Panc1 (cell line): Measurements from ENCODE around the gene WNT7A. TPM values are rescaled to one million over a fixed set of nuclear protein-coding genes. Genes with fewer than 3 reads are reported as not detected.

Source experiments
- ATAC-seq: fragments of 200-7000 bp; cut with Tn5 transposase; 2 replicates; pipeline ENCODE4 v1.9.1; 2020; ENCODE audit warnings: mild to moderate bottlenecking, moderate library complexity
- BruUV-seq: library from RNA; stranded (reverse); fragments of 400-500 nt; replicated peaks from 2 replicates; lab custom pipeline; 2021; lab: Mats Ljungman, UMichigan
- CTCF ChIA-PET: fragments of 300-600 bp; sonication (Branson Sonifier 250); formaldehyde crosslinking; loops from one replicate; lab custom pipeline; 2022; ENCODE audit warnings: antibody characterized with exemption; lab: Charles Lee
- POLR2A ChIA-PET: fragments of 300-600 bp; sonication (Branson Sonifier 250); formaldehyde crosslinking; loops from one replicate; lab custom pipeline; 2022; ENCODE audit warnings: antibody characterized with exemption; lab: Charles Lee
- DNase-seq: peaks from one replicate; pipeline ENCODE4 v3.0.0-alpha.2; 2010; ENCODE audit warnings: low read depth, low spot score
- H3K27ac ChIP-seq: 2 replicates; pipeline ENCODE4 v1.5.1; 2011; ENCODE audit warnings: mild to moderate bottlenecking, low read length, inconsistent platforms
- H3K27me3 ChIP-seq: fragments of 200-500 bp; sonication (Bioruptor generic); 2 replicates; pipeline ENCODE4 v1.6.0; 2014; ENCODE audit warnings: low read length, inconsistent platforms; ENCODE audit not compliant: control insufficient read depth, insufficient read depth
- H3K36me3 ChIP-seq: fragments of 200-500 bp; sonication (Bioruptor generic); 2 replicates; pipeline ENCODE4 v1.5.1; 2014; ENCODE audit warnings: inconsistent platforms, mild to moderate bottlenecking, low read length, moderate library complexity; ENCODE audit not compliant: control insufficient read depth, insufficient read depth
- H3K4me1 ChIP-seq: 2 replicates; pipeline ENCODE4 v1.5.1; 2011; ENCODE audit warnings: inconsistent platforms, mild to moderate bottlenecking, low read length, moderate library complexity; ENCODE audit not compliant: control insufficient read depth, insufficient read depth
- H3K4me3 ChIP-seq, 2 experiments: 2 replicates each; pipeline ENCODE4 v1.5.1; 2011 to 2012; ENCODE audit warnings: low read depth in 2 of 2, low read length in 2 of 2, mild to moderate bottlenecking in 2 of 2, inconsistent platforms in 1 of 2, moderate library complexity in 1 of 2
- H3K9me3 ChIP-seq: fragments of 200-500 bp; sonication (Bioruptor generic); 2 replicates; pipeline ENCODE4 v1.5.1; 2014; ENCODE audit warnings: low read depth, mild to moderate bottlenecking, inconsistent platforms, low read length, moderate library complexity; ENCODE audit not compliant: control insufficient read depth, insufficient read depth
- CTCF ChIP-seq: fragments of 450-650 bp; IDR thresholded peaks from 2 replicates; pipeline ENCODE4 v1.5.1; 2017; ENCODE audit warnings: mild to moderate bottlenecking
- POLR2AphosphoS5 ChIP-seq: IDR thresholded peaks from 2 replicates; pipeline ENCODE4 v1.6.1; 2012; ENCODE audit warnings: mild to moderate bottlenecking, low read depth, low read length, moderate library complexity
- REST ChIP-seq, 2 experiments: IDR thresholded peaks; 2 replicates each; pipeline ENCODE4 v1.6.1; 2011 to 2012; ENCODE audit warnings: low read depth in 2 of 2, control low read depth in 1 of 2, low read length in 1 of 2, mild to moderate bottlenecking in 1 of 2, moderate library complexity in 1 of 2; ENCODE audit not compliant: insufficient read depth in 1 of 2
- SIN3A ChIP-seq: IDR thresholded peaks from 2 replicates; pipeline ENCODE4 v1.6.1; 2012; ENCODE audit warnings: low read depth, mild to moderate bottlenecking, low read length, moderate library complexity, borderline replicate concordance; ENCODE audit not compliant: insufficient read depth
- TCF7L2 ChIP-seq: IDR thresholded peaks from 2 replicates; pipeline ENCODE4 v1.6.1; 2011; ENCODE audit warnings: mild to moderate bottlenecking, low read depth, low read length, inconsistent platforms
- in situ Hi-C: cut with HindIII; loops from 2 replicates; pipeline ENCODE4 v1.10.0; 2016; ENCODE audit warnings: low sequenced_read_pairs, low pct_unique_long_range_greater_than_20kb
- intact Hi-C: fragments of 100-400 bp; cut with micrococcal nuclease; formaldehyde crosslinking; loops from one replicate; pipeline ENCODE4 v1.10.0; 2022; ENCODE audit not compliant: unreplicated experiment
- total RNA-seq: library from RNA; stranded (reverse); gene quantifications from one replicate; pipeline ENCODE4 v1.2.1, GENCODE V29; 2021; ENCODE audit not compliant: unreplicated experiment

Gene WNT7A
- total RNA-seq, 1 experiment from 2014 or later: not detected

- Histone ChIP-seq H3K4me1 (no peaks in the 10 kb centered on the region), H3K4me3 (no peak overlapping the region), H3K27me3 (no peaks in the 10 kb centered on the region; the same call in 1 of the 2 replicates), H3K27ac (no peak overlapping the region), H3K36me3 (no peaks in the 10 kb centered on the region), H3K9me3 (no peaks in the 10 kb centered on the region)
- DNase-seq (no peak), ATAC-seq (no peak)
- intact Hi-C loops (no loop called here), in situ Hi-C loops (no loop called here)
- ChIA-PET CTCF (no interaction called here), POLR2A (no interaction called here)
- no TSS peak for BruUV-seq
- TF ChIP-seq POLR2AphosphoS5: no peak
- TF ChIP-seq SIN3A: no peak
- no peak for TF ChIP-seq TCF7L2
- no peak for TF ChIP-seq CTCF
- TF ChIP-seq REST (IDR thresholded peaks at IDR 0.05; ENCODE audit: insufficient read depth in 1 of 2, low read depth in 2 of 2, low read length in 1 of 2): no peak
Measured at GRCh38 chr3:13827699-13828098, 52.2 kb downstream of the WNT7A start.

- H3K27ac ChIP-seq: no peak overlapping the region
- no peaks in the 10 kb centered on the region for H3K36me3 ChIP-seq
- DNase-seq (no peak), ATAC-seq (no peak)
- no peak overlapping the region for H3K4me3 ChIP-seq
- H3K27me3 ChIP-seq: no peaks in the 10 kb centered on the region; the same call in 1 of the 2 replicates
- in situ Hi-C loops: no loop called here
- no peak for TF ChIP-seq REST (IDR thresholded peaks at IDR 0.05; ENCODE audit: insufficient read depth in 1 of 2, low read depth in 2 of 2, low read length in 1 of 2)
- no peak for TF ChIP-seq SIN3A
- TF ChIP-seq POLR2AphosphoS5: no peak
- no peak for TF ChIP-seq CTCF
- TF ChIP-seq TCF7L2: no peak
- POLR2A ChIA-PET: no interaction called here
- no peaks in the 10 kb centered on the region for H3K4me1 ChIP-seq
- CTCF ChIA-PET: no interaction called here
- no peaks in the 10 kb centered on the region for H3K9me3 ChIP-seq
- intact Hi-C loops: no loop called here
- no TSS peak for BruUV-seq
Measured at GRCh38 chr3:13827256-13827655, 52.6 kb downstream of the WNT7A start.
